CD14-positive monocyte (primary cell): ENCODE results near the gene UQCRHL. TPM values are rescaled to one million over a fixed set of nuclear protein-coding genes. Genes with fewer than 3 reads are reported as not detected.
"Not testable (repeated sequence)": the region's sequence is repeated elsewhere in the genome, so short reads cannot be mapped to it uniquely, and the experiment has no call there.

Experiments
- DNase-seq, 3 donors: peaks; one replicate each; pipeline ENCODE4 v3.0.0-alpha.2; 2011 to 2022
- H2AFZ ChIP-seq: 2 replicates; pipeline ENCODE4 v1.6.0; 2012; ENCODE audit warnings: mild to moderate bottlenecking, low read depth, low read length, inconsistent platforms; ENCODE audit not compliant: insufficient read depth, poor library complexity, severe bottlenecking
- H3K27ac ChIP-seq, 2 donors: 1 replicate in 1 of 2; 2 replicates in 1 of 2; pipeline ENCODE4 v1.5.1; 2012 to 2013; ENCODE audit warnings: low read length in 2 of 2, control low read depth in 1 of 2, inconsistent platforms in 1 of 2, low read depth in 1 of 2, mild to moderate bottlenecking in 1 of 2
- H3K27me3 ChIP-seq, 2 donors: one replicate each; pipeline versions ENCODE4 v1.6.0 to v1.6.1; 2011 to 2013; ENCODE audit warnings: low read length in 2 of 2; ENCODE audit not compliant: control insufficient read depth in 2 of 2, insufficient read depth in 2 of 2
- H3K36me3 ChIP-seq, 2 donors: replicated peaks in 1 of 2; 1 replicate in 1 of 2; 2 replicates in 1 of 2; pipeline versions ENCODE4 v1.5.1 to v1.6.1; 2012 to 2013; ENCODE audit warnings: low read length in 2 of 2, control low read depth in 1 of 2, inconsistent platforms in 1 of 2, mild to moderate bottlenecking in 1 of 2; ENCODE audit not compliant: insufficient read depth in 2 of 2, control insufficient read depth in 1 of 2
- H3K4me1 ChIP-seq, 2 donors: 1 replicate in 1 of 2; 2 replicates in 1 of 2; pipeline versions ENCODE4 v1.5.1 to v1.6.1; 2012 to 2013; ENCODE audit warnings: low read length in 2 of 2, control low read depth in 1 of 2, inconsistent platforms in 1 of 2, mild to moderate bottlenecking in 1 of 2, moderate library complexity in 1 of 2; ENCODE audit not compliant: insufficient read depth in 2 of 2, control insufficient read depth in 1 of 2
- H3K4me2 ChIP-seq: replicated peaks from 2 replicates; pipeline ENCODE3; 2012; ENCODE audit warnings: low read length, moderate library complexity, mild to moderate bottlenecking; ENCODE audit not compliant: poor library complexity, severe bottlenecking; ENCODE audit errors: extremely low read depth
- H3K4me3 ChIP-seq, 3 experiments: fragments of 200-600 bp in 1 of 3; sonication (generic) in 1 of 3; replicated peaks in 1 of 3; 1 replicate in 2 of 3; 2 replicates in 1 of 3; pipeline ENCODE4 v1.5.1; 2011 to 2013; ENCODE audit warnings: low read length in 3 of 3, mild to moderate bottlenecking in 3 of 3, control low read depth in 2 of 3, low read depth in 2 of 3, inconsistent platforms in 1 of 3, moderate library complexity in 1 of 3
- H3K79me2 ChIP-seq: 2 replicates; pipeline ENCODE4 v1.6.0; 2012; ENCODE audit warnings: mild to moderate bottlenecking, control low read depth, inconsistent platforms, low read length, moderate library complexity; ENCODE audit not compliant: insufficient read depth
- H3K9ac ChIP-seq: 2 replicates; pipeline ENCODE4 v1.6.0; 2017; ENCODE audit warnings: low read length, mild to moderate bottlenecking; ENCODE audit not compliant: insufficient read depth, poor library complexity, severe bottlenecking
- H3K9me3 ChIP-seq, 2 donors: replicated peaks in 1 of 2; 1 replicate in 1 of 2; 2 replicates in 1 of 2; pipeline versions ENCODE4 v1.5.1 to v1.6.1; 2012 to 2013; ENCODE audit warnings: low read length in 2 of 2, control low read depth in 1 of 2; ENCODE audit not compliant: control insufficient read depth in 1 of 2, insufficient read depth in 1 of 2
- H4K20me1 ChIP-seq: 2 replicates; pipeline ENCODE4 v1.6.0; 2012; ENCODE audit warnings: mild to moderate bottlenecking, low read length, control low read depth, moderate library complexity; ENCODE audit not compliant: insufficient read depth
- H3K27ac Mint-ChIP-seq, 7 donors: one replicate each; pipeline ENCODE4 v1.8.0; 2020; ENCODE audit warnings: mild to moderate bottlenecking in 7 of 7, mixed read lengths in 7 of 7, moderate library complexity in 6 of 7, inconsistent platforms in 2 of 7
- H3K27me3 Mint-ChIP-seq, 3 donors: one replicate each; pipeline ENCODE4 v1.8.0; 2021 to 2022; ENCODE audit warnings: low read depth in 3 of 3, mild to moderate bottlenecking in 3 of 3, mixed read lengths in 3 of 3, moderate library complexity in 3 of 3, inconsistent platforms in 1 of 3
- H3K36me3 Mint-ChIP-seq, 2 donors: one replicate each; pipeline ENCODE4 v1.8.0; 2020; ENCODE audit warnings: mixed read lengths in 2 of 2, inconsistent platforms in 1 of 2, mild to moderate bottlenecking in 1 of 2
- H3K4me1 Mint-ChIP-seq: one replicate; pipeline ENCODE4 v1.8.0; 2020; ENCODE audit warnings: mild to moderate bottlenecking, mixed read lengths
- H3K4me3 Mint-ChIP-seq, 2 donors: one replicate each; pipeline ENCODE4 v1.8.0; 2020; ENCODE audit warnings: mild to moderate bottlenecking in 2 of 2, mixed read lengths in 2 of 2, moderate library complexity in 1 of 2
- H3K9me3 Mint-ChIP-seq, 7 donors: one replicate each; pipeline ENCODE4 v1.8.0; 2020 to 2022; ENCODE audit warnings: mixed read lengths in 7 of 7, mild to moderate bottlenecking in 6 of 7, moderate library complexity in 6 of 7, inconsistent platforms in 2 of 7
- CTCF ChIP-seq: fragments of 200-600 bp; IDR thresholded peaks from one replicate; pipeline ENCODE4 v1.8.0; 2022; ENCODE audit warnings: antibody characterized with exemption, mild to moderate bottlenecking
- WGBS: methylation state at CpG from one replicate; pipeline ENCODE4 v1.1.5; 2013; ENCODE audit warnings: missing lambda C conversion rate; ENCODE audit not compliant: insufficient coverage; 5-methylcytosine and 5-hydroxymethylcytosine counted together
- intact Hi-C, 2 donors: fragments of 100-400 bp; cut with micrococcal nuclease; formaldehyde crosslinking; loops; one replicate each; pipeline versions ENCODE4 v1.15.0 to v1.15.1; 2023
- polyA plus RNA-seq, 3 donors: library from polyadenylated mRNA; depleted of rRNA in 1 of 3; unstranded in 2 of 3; stranded (reverse) in 1 of 3; fragments of 300-500 nt in 2 of 3; fragments of >200 nt in 1 of 3; fragmentation: Illumina TruSeq in 2 of 3; gene quantifications; 1 replicate in 2 of 3; 2 replicates in 1 of 3; pipeline ENCODE4 v1.2.3, GENCODE V29; 2012 to 2021

UQCRHL gene
- polyA plus RNA-seq, 3 donors, result 1.0 to 1.3 (median 1.0) TPM

DNA sequence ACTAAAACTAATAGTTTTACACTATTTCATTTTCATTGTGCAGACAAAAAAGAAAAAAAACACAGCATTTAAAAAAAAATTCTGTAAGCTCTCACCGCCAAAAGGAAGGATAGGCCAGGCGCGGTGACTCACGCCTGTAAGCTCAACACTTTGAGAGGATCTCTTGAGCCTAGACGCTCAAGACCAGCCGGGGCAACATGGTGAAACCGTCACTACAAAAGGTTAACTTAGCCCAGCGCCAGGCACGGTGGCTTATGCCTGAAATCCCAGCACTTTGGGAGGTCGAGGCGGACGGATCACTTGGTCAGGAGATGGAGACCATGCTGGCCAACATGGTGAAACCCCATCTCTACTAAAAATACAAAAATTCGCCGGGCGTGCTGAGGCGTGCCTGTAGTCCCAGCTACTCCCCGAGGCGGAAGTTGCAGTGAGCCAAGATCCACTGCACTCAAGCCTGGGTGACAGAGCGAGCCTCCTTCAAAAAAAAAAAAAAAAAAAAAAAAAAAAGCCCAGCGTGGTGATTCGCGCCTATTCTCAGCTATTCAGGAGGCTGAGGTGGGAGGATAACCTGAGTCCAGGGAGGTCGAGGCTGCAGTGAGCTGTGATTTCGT is 25.7 kb upstream of the UQCRHL start:
- no peak overlapping the region for H2AFZ ChIP-seq
- H3K36me3 Mint-ChIP-seq, result peaks cover 5 to 6% of the 10 kb centered on the region in 2 donors
- H3K36me3 ChIP-seq, result no peaks in the 10 kb centered on the region
- H3K9me3 ChIP-seq, result no peaks in the 10 kb centered on the region
- TF ChIP-seq CTCF, result no peak
- peak overlapping the region; percentile 87 for H3K4me2 ChIP-seq
- H3K27me3 ChIP-seq, result no peaks in the 10 kb centered on the region
- H3K27ac Mint-ChIP-seq, result peak overlapping the region; percentile 96 to 99 (median 98)
- H3K4me1 ChIP-seq, result peaks cover 74 to 81% of the 10 kb centered on the region in 2 donors
- intact Hi-C loops, result no loop called here
- peak overlapping the region; percentile 56 to 99 for H3K27ac ChIP-seq
- peaks cover 0 to 1% (median 0%) of the 10 kb centered on the region in 3 donors for H3K27me3 Mint-ChIP-seq
- H3K9me3 Mint-ChIP-seq, result peaks cover 0 to 1% (median 0%) of the 10 kb centered on the region in 7 donors
- DNase-seq, result peak; percentile 56 to 63 (median 60)
- H3K9ac ChIP-seq, result peak overlapping the region; percentile 99
- H3K4me3 Mint-ChIP-seq, result peak overlapping the region; percentile 94
- peak overlapping the region; percentile 84 to 98 (median 96) for H3K4me3 ChIP-seq
- H4K20me1 ChIP-seq, result no peaks in the 10 kb centered on the region
- H3K79me2 ChIP-seq, result peaks cover 43% of the 10 kb centered on the region
- H3K4me1 Mint-ChIP-seq, result peaks cover 64% of the 10 kb centered on the region
- 76% methylated on average over 8 of the region's 24 CpGs for WGBS

DNA sequence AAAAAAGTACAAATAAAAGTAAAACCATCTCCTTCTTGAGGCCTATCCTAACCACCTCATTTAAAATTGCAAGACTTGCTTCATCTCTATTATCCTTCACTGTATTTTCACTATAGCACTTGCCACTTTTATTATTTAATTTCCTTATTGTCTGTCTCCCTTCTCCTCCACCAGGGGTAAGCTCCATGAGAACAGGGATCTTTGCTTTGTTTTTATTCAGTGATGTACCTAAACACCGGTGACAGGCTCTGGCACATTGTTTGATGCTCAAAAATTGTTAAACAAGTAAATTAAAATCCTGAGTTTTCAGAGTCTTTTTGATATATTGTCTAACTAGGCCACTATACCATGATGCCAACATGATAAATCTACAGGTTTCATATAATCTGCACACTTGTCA is 22.8 kb upstream of the UQCRHL start:
- Histone ChIP-seq H3K36me3 (no peaks in the 10 kb centered on the region), H3K9ac (no peak overlapping the region), H3K4me3 (peak overlapping the region; percentile 31 to 79 (median 58)), H3K27me3 (no peaks in the 10 kb centered on the region), H3K4me2 (peak overlapping the region; percentile 78), H4K20me1 (no peaks in the 10 kb centered on the region), H3K27ac (peak overlapping the region; percentile 46 to 93), H2AFZ (peak overlapping the region; percentile 48), H3K9me3 (no peaks in the 10 kb centered on the region), H3K4me1 (peaks cover 70 to 74% of the 10 kb centered on the region in 2 donors), H3K79me2 (peaks cover 54% of the 10 kb centered on the region)
- Mint-ChIP-seq H3K27me3 (peaks cover 0 to 1% (median 0%) of the 10 kb centered on the region in 3 donors), H3K9me3 (peaks cover 0 to 1% (median 0%) of the 10 kb centered on the region in 7 donors), H3K36me3 (peaks cover 6% of the 10 kb centered on the region in 2 donors), H3K4me1 (peaks cover 60% of the 10 kb centered on the region), H3K27ac (peak overlapping the region; percentile 94 to 98 (median 97)), H3K4me3 (peak overlapping the region; percentile 82 to 94)
- no peak for DNase-seq
- no CpG with 5 or more reads among the region's 1 CpG for WGBS
- peak; percentile 29 for TF ChIP-seq CTCF
- intact Hi-C loops, result no loop called here

DNA sequence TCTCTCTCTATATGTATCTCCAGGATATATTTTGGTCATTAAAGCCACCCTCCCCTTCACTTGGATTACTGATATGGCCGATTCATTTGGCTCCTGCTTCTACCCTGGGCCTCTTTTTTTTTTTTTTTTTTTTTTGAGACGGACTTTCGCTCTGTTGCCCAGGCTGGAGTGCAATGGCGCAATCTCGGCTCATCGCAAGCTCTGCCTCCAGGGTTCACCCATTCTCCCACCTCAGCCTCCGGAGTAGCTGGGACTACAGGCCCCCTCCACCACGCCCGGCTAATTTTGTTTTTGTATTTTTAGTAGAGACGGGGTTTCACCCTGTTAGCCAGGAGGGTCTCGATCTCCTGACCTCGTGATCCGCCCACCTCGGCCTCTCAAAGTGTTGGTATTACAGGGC is 21.5 kb upstream of the UQCRHL start:
- Histone ChIP-seq H3K27ac (peak overlapping the region in 1 of 2 donors; percentile 93), H3K4me3 (peak overlapping the region in 1 of 3 experiments; percentile 79), H3K4me2 (peak overlapping the region; percentile 78), H3K79me2 (peaks cover 53% of the 10 kb centered on the region), H3K4me1 (peaks cover 78 to 87% of the 10 kb centered on the region in 2 donors)
- H4K20me1 ChIP-seq, H3K9me3 ChIP-seq, H3K4me3 Mint-ChIP-seq, H3K9ac ChIP-seq, intact Hi-C loops, H3K27me3 Mint-ChIP-seq, H2AFZ ChIP-seq, H3K36me3 ChIP-seq, H3K36me3 Mint-ChIP-seq, H3K9me3 Mint-ChIP-seq, H3K27me3 ChIP-seq: not testable (repeated sequence)
- DNase-seq, result peak in 1 of 3 donors; percentile 17
- WGBS, result 89% methylated on average over 4 of the region's 14 CpGs
- H3K4me1 Mint-ChIP-seq, result peaks cover 65% of the 10 kb centered on the region
- peak overlapping the region in 6 of 7 donors; percentile 94 to 98 (median 97) for H3K27ac Mint-ChIP-seq
